AG09319 (cell line): Measurements from ENCODE around the gene CAMTA1.
"Not testable (repeated sequence)": the region's sequence is repeated elsewhere in the genome, so short reads cannot be mapped to it uniquely, and the experiment has no call there.

ENCODE experiments used
- DNase-seq: peaks from one replicate; pipeline ENCODE4 v3.0.0-alpha.2; 2010; ENCODE audit warnings: low read depth; ENCODE audit errors: extremely low read depth
- TF ChIP-seq, protein P1 (sequence below): IDR thresholded peaks from 2 replicates; pipeline ENCODE4 v1.5.1; 2011; ENCODE audit warnings: low read depth, mild to moderate bottlenecking, inconsistent platforms, low read length, moderate library complexity

The CAMTA1 gene

GRCh38 chr1:6913086-6913485 lies 127.8 kb downstream of the CAMTA1 start:
- no peak for DNase-seq
- TF ChIP-seq, protein P1, sequence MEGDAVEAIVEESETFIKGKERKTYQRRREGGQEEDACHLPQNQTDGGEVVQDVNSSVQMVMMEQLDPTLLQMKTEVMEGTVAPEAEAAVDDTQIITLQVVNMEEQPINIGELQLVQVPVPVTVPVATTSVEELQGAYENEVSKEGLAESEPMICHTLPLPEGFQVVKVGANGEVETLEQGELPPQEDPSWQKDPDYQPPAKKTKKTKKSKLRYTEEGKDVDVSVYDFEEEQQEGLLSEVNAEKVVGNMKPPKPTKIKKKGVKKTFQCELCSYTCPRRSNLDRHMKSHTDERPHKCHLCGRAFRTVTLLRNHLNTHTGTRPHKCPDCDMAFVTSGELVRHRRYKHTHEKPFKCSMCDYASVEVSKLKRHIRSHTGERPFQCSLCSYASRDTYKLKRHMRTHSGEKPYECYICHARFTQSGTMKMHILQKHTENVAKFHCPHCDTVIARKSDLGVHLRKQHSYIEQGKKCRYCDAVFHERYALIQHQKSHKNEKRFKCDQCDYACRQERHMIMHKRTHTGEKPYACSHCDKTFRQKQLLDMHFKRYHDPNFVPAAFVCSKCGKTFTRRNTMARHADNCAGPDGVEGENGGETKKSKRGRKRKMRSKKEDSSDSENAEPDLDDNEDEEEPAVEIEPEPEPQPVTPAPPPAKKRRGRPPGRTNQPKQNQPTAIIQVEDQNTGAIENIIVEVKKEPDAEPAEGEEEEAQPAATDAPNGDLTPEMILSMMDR, result no peak

- TF ChIP-seq, protein P1, result no peak
- DNase-seq, result no peak
These were observed 129.5 kb downstream of the CAMTA1 start for GRCh38 chr1:6914706-6915105.

DNA sequence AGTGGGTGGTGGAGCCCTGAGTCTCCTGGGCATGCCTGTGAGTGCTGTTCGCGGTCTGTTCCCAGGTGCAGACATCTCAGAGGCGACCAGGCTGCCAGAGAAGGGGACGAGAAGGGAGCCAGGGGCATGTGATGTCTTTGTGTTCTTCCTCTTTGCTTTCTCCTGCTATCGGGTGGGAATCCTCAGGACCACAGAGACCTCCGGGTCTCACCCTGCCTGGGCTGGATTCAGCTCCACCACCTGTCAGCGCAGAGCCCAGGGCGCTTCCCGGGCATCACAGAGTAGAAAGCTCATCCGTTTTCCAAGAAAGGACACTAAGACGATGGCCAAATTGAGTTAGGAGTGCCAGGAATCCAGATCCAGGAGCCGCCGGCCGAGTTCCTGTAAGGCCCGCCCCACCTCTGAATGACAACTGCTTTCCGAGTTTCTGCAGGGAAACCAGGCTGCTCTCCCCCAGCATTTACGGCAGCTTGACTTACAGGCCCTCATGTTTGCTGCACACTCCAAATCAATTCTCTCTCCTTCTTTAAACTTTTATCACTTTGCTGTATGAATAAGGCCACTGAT lies 130.8 kb downstream of the CAMTA1 start:
- DNase-seq, result no peak
- TF ChIP-seq, protein P1, result no peak

GRCh38 chr1:6917067-6917466 lies 131.8 kb downstream of the CAMTA1 start:
- TF ChIP-seq, protein P1, result no peak
- no peak for DNase-seq

DNA sequence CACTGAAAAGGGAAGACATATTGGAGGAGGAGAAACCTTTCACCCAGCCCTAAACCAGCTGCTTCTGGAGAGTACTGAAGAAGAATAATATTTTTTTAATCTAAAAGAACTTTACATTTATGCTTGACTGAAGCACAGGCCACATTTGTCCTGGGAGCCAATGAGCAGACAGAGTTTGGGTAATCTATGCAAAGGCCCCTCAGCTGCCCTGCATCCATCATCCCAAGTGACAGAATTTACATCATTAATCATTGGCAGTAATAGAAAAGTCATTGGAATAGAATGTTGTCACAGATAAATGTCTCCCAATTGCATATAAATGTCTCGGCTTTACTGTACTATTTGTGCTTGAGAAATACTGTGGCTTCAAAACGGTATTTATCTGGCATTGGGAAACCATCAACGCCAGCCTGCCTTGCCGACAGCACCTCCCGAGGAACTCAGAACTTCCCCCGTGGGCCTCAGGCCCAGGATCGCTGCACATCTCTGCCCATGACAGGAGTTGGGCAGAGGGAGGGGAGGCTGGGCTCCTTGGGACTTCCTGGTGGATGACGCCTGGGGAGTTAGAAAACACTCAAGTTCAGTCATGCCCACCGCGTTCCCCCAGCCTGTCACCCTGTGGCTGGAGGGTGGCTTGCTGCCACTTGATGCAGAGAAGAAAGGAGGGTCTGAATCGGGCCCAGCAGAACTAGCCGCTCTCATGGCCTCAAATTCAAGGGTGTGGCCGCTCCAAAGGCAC lies 133.1 kb downstream of the CAMTA1 start:
- no peak for DNase-seq

DNA sequence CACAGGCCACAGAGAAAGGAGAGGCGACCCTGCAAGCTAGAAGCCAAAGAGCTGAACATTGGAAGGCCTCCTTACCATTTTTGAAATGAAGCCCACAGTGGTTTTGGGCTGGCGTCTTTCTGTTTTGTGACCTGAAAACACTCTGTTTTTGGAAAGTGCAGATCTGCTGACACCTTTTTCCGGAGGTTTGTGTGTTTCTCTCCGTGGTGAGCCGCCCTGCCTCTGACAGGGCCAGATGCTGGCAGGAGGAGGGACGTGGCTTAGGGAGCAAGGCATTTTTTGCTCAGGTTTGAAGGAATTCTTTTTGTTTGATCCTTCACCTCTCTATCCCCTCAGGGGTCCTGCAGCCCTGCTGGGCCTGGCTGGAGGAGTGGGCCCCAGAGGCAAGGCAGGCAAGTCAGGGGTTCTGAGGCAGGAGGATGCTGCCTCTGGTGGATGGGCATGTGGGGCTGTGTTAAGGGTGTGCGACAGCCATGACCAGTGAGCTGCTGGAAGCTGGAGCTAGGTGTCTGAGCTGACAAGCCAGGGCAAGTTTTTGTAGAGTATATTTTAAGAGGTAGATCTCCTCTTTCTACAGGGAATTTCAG lies 133.8 kb downstream of the CAMTA1 start:
- DNase-seq, result no peak
- TF ChIP-seq, protein P1, result no peak

More for the DNA sequence above, 133.1 kb downstream of the CAMTA1 start:
- TF ChIP-seq, protein P1, result no peak

GRCh38 chr1:6921506-6921905 lies 136.3 kb downstream of the CAMTA1 start:
- not testable (repeated sequence) for DNase-seq
